Dedifferentiated amniotic fluid mesenchymal stem cell (primary cell): Measurements from ENCODE around the gene ENPP6.

Experiments
- DNase-seq: peaks from one replicate; pipeline ENCODE4 v3.0.0-alpha.2; 2016; ENCODE audit errors: extremely low spot score

ENPP6 gene

DNA sequence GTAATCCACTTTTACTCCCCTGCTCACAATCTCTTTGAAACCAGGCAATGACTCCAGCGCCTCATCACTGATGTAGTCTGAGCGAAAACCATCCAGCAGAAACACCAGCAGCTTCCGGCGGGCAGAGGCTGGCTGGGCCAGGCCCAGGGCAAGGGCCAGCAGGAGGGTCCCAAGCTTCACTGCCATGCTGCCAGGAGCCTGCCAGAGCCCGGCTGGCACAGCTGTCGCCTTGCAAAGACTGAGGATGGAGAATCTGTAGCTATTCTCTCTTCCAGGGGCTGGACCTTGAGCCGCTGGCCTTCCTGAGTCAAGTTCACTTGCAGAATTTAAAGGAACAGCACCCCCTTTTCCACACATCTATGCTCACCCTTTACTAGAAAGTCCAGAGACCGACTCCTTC lies at the start of gene ENPP6:
Gene ENPP6 (minus strand): TSS at position 240 of the 400 bp plus-strand sequence. CDS start 54 bp downstream, at position 186.
- DNase-seq, result no peak

GRCh38 chr4:184267206-184267608 lies 49.5 kb upstream of the ENPP6 start:
- DNase-seq, result no peak

GRCh38 chr4:184265546-184266351 lies 48.1 kb upstream of the ENPP6 start:
- DNase-seq, result no peak

GRCh38 chr4:184263910-184264732 lies 46.4 kb upstream of the ENPP6 start:
- peak; percentile 96 for DNase-seq

DNA sequence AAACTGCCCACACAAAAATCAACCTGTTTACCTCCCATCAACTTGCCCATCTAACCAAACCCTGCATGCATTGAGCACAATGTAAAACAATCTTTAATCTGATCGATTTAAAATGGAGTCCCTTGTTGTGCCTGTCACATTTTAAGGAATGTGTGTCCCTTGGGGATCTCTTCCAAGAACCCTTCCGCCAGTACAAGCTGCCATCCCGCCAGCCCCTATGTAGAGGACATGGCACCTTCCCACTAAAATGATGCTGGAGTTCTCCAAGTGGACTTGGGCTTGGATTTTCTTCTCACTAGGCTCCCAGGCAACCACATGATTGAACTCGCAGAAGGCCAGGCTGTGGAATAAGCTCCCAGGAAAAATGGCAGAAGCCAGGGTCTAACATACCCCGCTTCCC lies 45.8 kb upstream of the ENPP6 start:
- DNase-seq, result no peak

GRCh38 chr4:184262901-184263300 lies 45.2 kb upstream of the ENPP6 start:
- DNase-seq, result no peak

GRCh38 chr4:184261246-184261645 lies 43.6 kb upstream of the ENPP6 start:
- no peak for DNase-seq

- no peak for DNase-seq
These were observed 42.2 kb upstream of the ENPP6 start for GRCh38 chr4:184259866-184260265.

GRCh38 chr4:184259081-184259480 lies 41.4 kb upstream of the ENPP6 start:
- no peak for DNase-seq

- no peak for DNase-seq
These were observed 38.4 kb upstream of the ENPP6 start for GRCh38 chr4:184255871-184256642.

DNA sequence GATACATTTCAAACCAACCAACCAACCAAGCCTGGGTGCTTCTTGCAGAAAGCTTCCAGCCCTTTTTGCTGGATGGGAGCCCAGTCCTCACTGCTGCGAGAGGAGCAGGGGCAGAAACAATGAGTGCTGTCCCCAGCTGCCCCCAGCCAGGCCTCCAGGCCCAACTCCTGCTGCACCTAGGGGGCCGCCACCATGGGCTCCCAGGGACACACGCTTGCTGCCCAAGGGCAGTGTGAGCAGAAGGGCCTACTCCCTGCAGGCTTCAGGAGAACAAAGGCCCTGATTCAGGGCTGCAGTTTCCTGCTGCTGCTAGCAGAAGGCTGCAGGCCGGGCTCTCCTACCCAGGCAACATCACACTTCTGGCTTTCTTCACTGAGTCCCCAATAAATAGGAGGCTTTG lies 37.7 kb upstream of the ENPP6 start:
- DNase-seq, result no peak

- no peak for DNase-seq
These were observed 35.4 kb upstream of the ENPP6 start for GRCh38 chr4:184253072-184253420.

GRCh38 chr4:184252136-184253071 lies 34.7 kb upstream of the ENPP6 start:
- DNase-seq, result no peak

DNA sequence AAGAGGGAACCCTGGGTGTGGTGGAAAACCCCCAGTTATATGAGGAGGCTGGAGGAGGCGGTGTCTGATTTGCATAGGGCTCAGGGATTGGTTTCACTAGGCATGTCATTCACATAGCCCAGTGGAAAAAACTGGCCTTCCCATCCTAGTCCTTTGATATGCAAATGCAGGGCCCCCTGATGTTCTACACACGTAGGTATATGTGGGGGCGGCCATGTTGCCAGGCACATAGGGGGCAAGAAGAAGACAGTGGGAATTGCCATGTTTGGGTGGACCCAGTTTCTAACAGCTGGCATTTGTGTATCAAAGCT lies 34.0 kb upstream of the ENPP6 start:
- no peak for DNase-seq

GRCh38 chr4:184250795-184251669 lies 33.4 kb upstream of the ENPP6 start:
- DNase-seq, result peak; percentile 50

GRCh38 chr4:184248216-184248615 lies 30.5 kb upstream of the ENPP6 start:
- no peak for DNase-seq

DNA sequence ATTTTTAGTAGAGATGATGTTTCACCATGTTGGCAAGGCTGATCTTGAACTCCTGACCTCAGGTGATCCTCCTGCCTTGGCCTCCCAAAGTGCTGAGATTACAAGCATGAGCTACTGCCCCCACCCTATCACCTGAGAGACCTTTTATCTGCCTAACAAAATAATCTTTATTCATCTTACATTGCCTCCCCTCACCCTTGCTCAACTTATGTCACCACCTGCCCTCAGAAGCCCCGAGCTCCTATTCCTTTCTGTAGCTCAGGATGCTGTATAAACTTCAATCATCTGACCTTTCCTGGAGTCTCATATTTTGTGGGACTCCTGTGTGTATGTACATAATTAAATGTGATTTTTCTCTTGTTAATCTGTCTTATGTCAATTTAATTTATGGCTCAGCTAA lies 29.7 kb upstream of the ENPP6 start:
- no peak for DNase-seq

GRCh38 chr4:184246426-184246825 lies 28.8 kb upstream of the ENPP6 start:
- DNase-seq, result no peak

- no peak for DNase-seq
These were observed 20.5 kb upstream of the ENPP6 start for GRCh38 chr4:184238072-184238745.

GRCh38 chr4:184237612-184238011 lies 19.9 kb upstream of the ENPP6 start:
- DNase-seq, result no peak
